NCI-H345 treated with DMSO at 0.1 percent for 48 hours (cell line): ENCODE results near the gene MAML2.

ENCODE experiments used
- DNase-seq: peaks from one replicate; lab custom pipeline; 2025; ENCODE audit not compliant: unreplicated experiment; lab: John Stamatoyannopoulos, UW

Gene MAML2

GRCh38 chr11:96215826-96216225, 127.2 kb downstream of the MAML2 start:
- no peak for DNase-seq

GRCh38 chr11:96215110-96215782, 127.7 kb downstream of the MAML2 start:
- no peak for DNase-seq

GRCh38 chr11:96214777-96215109, 128.3 kb downstream of the MAML2 start:
- DNase-seq: no peak

GRCh38 chr11:96213500-96213899, 129.5 kb downstream of the MAML2 start:
- DNase-seq: no peak

GRCh38 chr11:96211436-96211835, 131.6 kb downstream of the MAML2 start:
- no peak for DNase-seq

- no peak for DNase-seq
Measured at GRCh38 chr11:96207459-96208449, 135.2 kb downstream of the MAML2 start.

GRCh38 chr11:96206955-96207354, 136.0 kb downstream of the MAML2 start:
- DNase-seq: no peak

- no peak for DNase-seq
Measured at GRCh38 chr11:96205460-96205809, 137.6 kb downstream of the MAML2 start.

- DNase-seq: no peak
Measured at GRCh38 chr11:96204721-96205459, 138.1 kb downstream of the MAML2 start.

- no peak for DNase-seq
Measured at GRCh38 chr11:96204366-96204659, 138.7 kb downstream of the MAML2 start.

GRCh38 chr11:96203567-96204365, 139.2 kb downstream of the MAML2 start:
- DNase-seq: no peak

- DNase-seq: no peak
Measured at GRCh38 chr11:96200243-96200642, 142.8 kb downstream of the MAML2 start.

GRCh38 chr11:96199563-96200025, 143.4 kb downstream of the MAML2 start:
- DNase-seq: no peak

- no peak for DNase-seq
Measured at GRCh38 chr11:96197801-96198701, 144.9 kb downstream of the MAML2 start.

GRCh38 chr11:96197103-96197502, 145.9 kb downstream of the MAML2 start:
- DNase-seq: no peak

GRCh38 chr11:96196181-96196662, 146.8 kb downstream of the MAML2 start:
- no peak for DNase-seq

- DNase-seq: no peak
Measured at GRCh38 chr11:96195671-96196070, 147.3 kb downstream of the MAML2 start.

- DNase-seq: no peak
Measured at GRCh38 chr11:96194581-96195374, 148.2 kb downstream of the MAML2 start.
